ENCODE data around the gene CHML. TPM values are rescaled to one million over a fixed set of nuclear protein-coding genes. Genes with fewer than 3 reads are reported as not detected.

The CHML gene
- total RNA-seq, 1 donor = 16.4 TPM

- no peak for TF ChIP-seq CTCF (IDR thresholded peaks at IDR 0.05; ENCODE audit: insufficient read depth, low read depth, low read length)
- H3K4me3 ChIP-seq (ENCODE audit: low read depth, low read length) = no peak overlapping the region
- DNase-seq (ENCODE audit: low read depth) = no peak
Measured at GRCh38 chr1:241640867-241641622, 876 bp upstream of the CHML start.

GRCh38 chr1:241639623-241640148 is 483 bp downstream of the CHML start:
- H3K4me3 ChIP-seq (ENCODE audit: low read depth, low read length) = peak overlapping the region; percentile 78
- TF ChIP-seq CTCF (IDR thresholded peaks at IDR 0.05; ENCODE audit: insufficient read depth, low read depth, low read length) = no peak
- DNase-seq (ENCODE audit: low read depth) = no peak

GRCh38 chr1:241638909-241639622 is 1.1 kb downstream of the CHML start:
- no peak for TF ChIP-seq CTCF (IDR thresholded peaks at IDR 0.05; ENCODE audit: insufficient read depth, low read depth, low read length)
- DNase-seq (ENCODE audit: low read depth) = peak; percentile 20

GRCh38 chr1:241638099-241638682 is 2.0 kb downstream of the CHML start:
- no peak for DNase-seq (ENCODE audit: low read depth)
- TF ChIP-seq CTCF (IDR thresholded peaks at IDR 0.05; ENCODE audit: insufficient read depth, low read depth, low read length) = no peak
- peak overlapping the region; percentile 78 for H3K4me3 ChIP-seq (ENCODE audit: low read depth, low read length)

More at GRCh38 chr1:241638909-241639622, 1.1 kb downstream of the CHML start:
- peak overlapping the region; percentile 78 for H3K4me3 ChIP-seq (ENCODE audit: low read depth, low read length)

- TF ChIP-seq CTCF (IDR thresholded peaks at IDR 0.05; ENCODE audit: insufficient read depth, low read depth, low read length) = no peak
- peak overlapping the region; percentile 78 for H3K4me3 ChIP-seq (ENCODE audit: low read depth, low read length)
- peak; percentile 42 for DNase-seq (ENCODE audit: low read depth)
Measured at GRCh38 chr1:241637604-241638003, 2.6 kb downstream of the CHML start.

- no peak for TF ChIP-seq CTCF (IDR thresholded peaks at IDR 0.05; ENCODE audit: insufficient read depth, low read depth, low read length)
- H3K4me3 ChIP-seq (ENCODE audit: low read depth, low read length) = peak overlapping the region; percentile 78
- no peak for DNase-seq (ENCODE audit: low read depth)
Measured at GRCh38 chr1:241637046-241637590, 3.1 kb downstream of the CHML start.
